SU-DHL-6 (cell line): Measurements from ENCODE around the gene TTC39B.

ENCODE experiments used
- H2AFZ ChIP-seq: fragments of 200-600 bp; sonication (generic); 2 replicates; pipeline ENCODE4 v1.6.1; 2014; ENCODE audit warnings: low read depth, mild to moderate bottlenecking, moderate library complexity, mixed read lengths, antibody characterized with exemption, low read length; ENCODE audit not compliant: severe bottlenecking
- H3F3A ChIP-seq: fragments of 200-600 bp; shearing (Covaris generic); 2 replicates; pipeline ENCODE4 v1.6.0; 2016; ENCODE audit warnings: antibody characterized with exemption, mild to moderate bottlenecking; ENCODE audit not compliant: insufficient read depth
- H3K27ac ChIP-seq: fragments of 200-600 bp; sonication (generic); 2 replicates; pipeline ENCODE4 v1.5.1; 2016; ENCODE audit warnings: low read depth, mild to moderate bottlenecking, low read length, moderate library complexity, mixed read lengths
- H3K27me3 ChIP-seq: fragments of 200-600 bp; sonication (generic), shearing (Covaris generic); 2 replicates; pipeline ENCODE4 v1.6.0; 2014; ENCODE audit warnings: mild to moderate bottlenecking, low read length
- H3K36me3 ChIP-seq: fragments of 200-600 bp; sonication (generic); 2 replicates; pipeline ENCODE4 v1.6.1; 2014; ENCODE audit warnings: mild to moderate bottlenecking, low read length, mixed read lengths
- H3K4me2 ChIP-seq: fragments of 300-600, 200-600 bp; shearing (Covaris generic), sonication (generic); 2 replicates; pipeline ENCODE4 v1.6.0; 2014; ENCODE audit warnings: low read length, low read depth, mild to moderate bottlenecking; ENCODE audit not compliant: poor library complexity, severe bottlenecking
- H3K4me3 ChIP-seq: fragments of 200-600 bp; sonication (generic); 2 replicates; pipeline ENCODE4 v1.5.1; 2014; ENCODE audit warnings: antibody characterized with exemption, low read length, mild to moderate bottlenecking, mixed read lengths; ENCODE audit not compliant: insufficient read depth, poor library complexity, severe bottlenecking
- H3K79me2 ChIP-seq: fragments of 200-600 bp; sonication (generic); 2 replicates; pipeline ENCODE4 v1.6.1; 2014; ENCODE audit warnings: mild to moderate bottlenecking, low read length, moderate library complexity; ENCODE audit not compliant: insufficient read depth
- H3K9ac ChIP-seq: fragments of 200-600 bp; sonication (generic); 2 replicates; pipeline ENCODE4 v1.7.0; 2014; ENCODE audit warnings: mild to moderate bottlenecking, low read length
- H3K9me2 ChIP-seq: fragments of 200-600 bp; sonication (generic); replicated peaks from 2 replicates; pipeline ENCODE4 v1.6.1; 2014; ENCODE audit warnings: low read length; ENCODE audit not compliant: insufficient read depth
- H3K9me3 ChIP-seq: fragments of 200-600 bp; sonication (generic); 2 replicates; pipeline ENCODE4 v1.6.1; 2014; ENCODE audit warnings: low read length, mixed read lengths; ENCODE audit not compliant: insufficient read depth
- H4K20me1 ChIP-seq: fragments of 200-600 bp; sonication (generic); 2 replicates; pipeline ENCODE4 v1.6.1; 2014; ENCODE audit warnings: low read depth, mild to moderate bottlenecking, antibody characterized with exemption, low read length, moderate library complexity, mixed read lengths
- EZH2phosphoT487 ChIP-seq: fragments of 200-600 bp; sonication (generic), shearing (Covaris generic); conservative IDR thresholded peaks from 2 replicates; pipeline ENCODE4 v1.6.1; 2018; ENCODE audit warnings: mild to moderate bottlenecking, antibody characterized with exemption, low read length, moderate library complexity, mixed read lengths
- TF ChIP-seq, protein P1 (sequence below): fragments of 200-600 bp; sonication (generic); IDR thresholded peaks from one replicate; pipeline ENCODE4 v1.5.1; 2017; ENCODE audit warnings: antibody characterized with exemption, mild to moderate bottlenecking, low read length, moderate library complexity; ENCODE audit not compliant: insufficient read depth, poor library complexity, severe bottlenecking

Gene TTC39B

DNA sequence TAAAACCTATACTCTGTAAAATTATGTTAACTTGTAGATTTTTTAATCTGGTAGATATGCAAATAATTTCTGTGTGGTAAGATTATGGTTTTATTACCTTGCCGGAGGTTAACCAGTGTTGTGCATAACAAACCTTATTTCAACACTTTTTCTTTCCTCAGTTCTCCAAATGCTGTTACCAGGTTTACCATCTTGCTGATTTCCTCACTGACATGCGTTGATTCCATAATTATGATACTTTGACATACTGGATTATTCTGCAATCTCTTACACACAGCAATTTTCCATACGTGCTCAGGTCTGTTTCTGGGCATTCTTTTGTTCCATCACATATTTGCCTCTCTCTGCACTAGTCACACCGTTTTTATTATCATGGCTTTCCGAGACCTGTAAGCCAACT is 77.6 kb downstream of the TTC39B start:
- no peaks in the 10 kb centered on the region for H3K79me2 ChIP-seq
- H3K4me3 ChIP-seq: no peak overlapping the region
- H3K27me3 ChIP-seq: no peaks in the 10 kb centered on the region; the same call in 1 of the 2 replicates
- no peak for TF ChIP-seq EZH2phosphoT487
- TF ChIP-seq, protein P1, sequence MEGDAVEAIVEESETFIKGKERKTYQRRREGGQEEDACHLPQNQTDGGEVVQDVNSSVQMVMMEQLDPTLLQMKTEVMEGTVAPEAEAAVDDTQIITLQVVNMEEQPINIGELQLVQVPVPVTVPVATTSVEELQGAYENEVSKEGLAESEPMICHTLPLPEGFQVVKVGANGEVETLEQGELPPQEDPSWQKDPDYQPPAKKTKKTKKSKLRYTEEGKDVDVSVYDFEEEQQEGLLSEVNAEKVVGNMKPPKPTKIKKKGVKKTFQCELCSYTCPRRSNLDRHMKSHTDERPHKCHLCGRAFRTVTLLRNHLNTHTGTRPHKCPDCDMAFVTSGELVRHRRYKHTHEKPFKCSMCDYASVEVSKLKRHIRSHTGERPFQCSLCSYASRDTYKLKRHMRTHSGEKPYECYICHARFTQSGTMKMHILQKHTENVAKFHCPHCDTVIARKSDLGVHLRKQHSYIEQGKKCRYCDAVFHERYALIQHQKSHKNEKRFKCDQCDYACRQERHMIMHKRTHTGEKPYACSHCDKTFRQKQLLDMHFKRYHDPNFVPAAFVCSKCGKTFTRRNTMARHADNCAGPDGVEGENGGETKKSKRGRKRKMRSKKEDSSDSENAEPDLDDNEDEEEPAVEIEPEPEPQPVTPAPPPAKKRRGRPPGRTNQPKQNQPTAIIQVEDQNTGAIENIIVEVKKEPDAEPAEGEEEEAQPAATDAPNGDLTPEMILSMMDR: no peak
- H3F3A ChIP-seq: no peaks in the 10 kb centered on the region
- H3K4me2 ChIP-seq: no peak overlapping the region
- H3K9ac ChIP-seq: no peak overlapping the region
- no peaks in the 10 kb centered on the region for H3K9me2 ChIP-seq
- no peak overlapping the region for H3K27ac ChIP-seq
- no peaks in the 10 kb centered on the region for H3K9me3 ChIP-seq
- 0 out of 2 replicates have a peak, but pooled peaks cover 3% of the 10 kb centered on the region for H4K20me1 ChIP-seq
- no peaks in the 10 kb centered on the region for H3K36me3 ChIP-seq
- H2AFZ ChIP-seq: no peak overlapping the region

GRCh38 chr9:15227491-15227890 is 79.5 kb downstream of the TTC39B start:
- Histone ChIP-seq H3K9me2 (no peaks in the 10 kb centered on the region), H3K9ac (no peak overlapping the region), H3K36me3 (no peaks in the 10 kb centered on the region), H3F3A (no peaks in the 10 kb centered on the region), H3K27me3 (no peaks in the 10 kb centered on the region; the same call in 1 of the 2 replicates), H3K4me3 (no peak overlapping the region), H4K20me1 (0 out of 2 replicates have a peak, but pooled peaks cover 3% of the 10 kb centered on the region), H3K4me2 (no peak overlapping the region), H2AFZ (no peak overlapping the region), H3K79me2 (no peaks in the 10 kb centered on the region), H3K9me3 (no peaks in the 10 kb centered on the region), H3K27ac (no peak overlapping the region)
- TF ChIP-seq EZH2phosphoT487: no peak
- TF ChIP-seq, protein P1: no peak

GRCh38 chr9:15225564-15226126 is 81.4 kb downstream of the TTC39B start:
- Histone ChIP-seq H3K9me3 (no peaks in the 10 kb centered on the region), H3K36me3 (no peaks in the 10 kb centered on the region), H2AFZ (no peak overlapping the region), H3F3A (no peaks in the 10 kb centered on the region), H3K27me3 (no peaks in the 10 kb centered on the region; the same call in 1 of the 2 replicates), H3K4me3 (no peak overlapping the region), H3K79me2 (no peaks in the 10 kb centered on the region), H3K9ac (no peak overlapping the region), H4K20me1 (0 out of 2 replicates have a peak, but pooled peaks cover 3% of the 10 kb centered on the region), H3K4me2 (no peak overlapping the region), H3K27ac (no peak overlapping the region), H3K9me2 (no peaks in the 10 kb centered on the region)
- TF ChIP-seq EZH2phosphoT487: no peak
- TF ChIP-seq, protein P1: no peak
